GM12801 (cell line): ENCODE measurements around the gene CAPN5.

Source experiments
- TF ChIP-seq, protein P1 (sequence below): IDR thresholded peaks from one replicate; pipeline ENCODE4 v1.5.1; 2011; ENCODE audit warnings: control low read depth; ENCODE audit not compliant: insufficient read length; ENCODE audit errors: extremely low read depth

The CAPN5 gene

DNA sequence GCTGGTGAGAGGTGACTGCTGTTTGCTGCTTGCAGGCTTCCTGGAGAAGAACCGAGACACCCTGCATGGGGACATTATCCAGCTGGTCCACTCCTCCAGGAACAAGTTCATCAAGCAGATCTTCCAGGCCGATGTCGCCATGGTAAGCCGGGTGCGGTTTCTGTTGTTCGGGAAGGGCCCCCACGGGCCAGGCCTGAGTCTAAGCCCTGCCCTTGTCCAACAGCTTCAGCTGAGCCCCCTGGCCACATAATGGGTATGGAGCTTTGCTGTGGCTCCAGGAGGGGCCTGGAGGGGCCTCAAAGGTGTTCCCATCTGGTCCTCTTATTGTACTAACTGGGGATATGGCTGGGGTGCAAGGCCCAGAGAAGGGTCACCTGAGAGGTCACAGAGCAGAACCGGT is 99.2 kb downstream of the CAPN5 start:
- TF ChIP-seq, protein P1, sequence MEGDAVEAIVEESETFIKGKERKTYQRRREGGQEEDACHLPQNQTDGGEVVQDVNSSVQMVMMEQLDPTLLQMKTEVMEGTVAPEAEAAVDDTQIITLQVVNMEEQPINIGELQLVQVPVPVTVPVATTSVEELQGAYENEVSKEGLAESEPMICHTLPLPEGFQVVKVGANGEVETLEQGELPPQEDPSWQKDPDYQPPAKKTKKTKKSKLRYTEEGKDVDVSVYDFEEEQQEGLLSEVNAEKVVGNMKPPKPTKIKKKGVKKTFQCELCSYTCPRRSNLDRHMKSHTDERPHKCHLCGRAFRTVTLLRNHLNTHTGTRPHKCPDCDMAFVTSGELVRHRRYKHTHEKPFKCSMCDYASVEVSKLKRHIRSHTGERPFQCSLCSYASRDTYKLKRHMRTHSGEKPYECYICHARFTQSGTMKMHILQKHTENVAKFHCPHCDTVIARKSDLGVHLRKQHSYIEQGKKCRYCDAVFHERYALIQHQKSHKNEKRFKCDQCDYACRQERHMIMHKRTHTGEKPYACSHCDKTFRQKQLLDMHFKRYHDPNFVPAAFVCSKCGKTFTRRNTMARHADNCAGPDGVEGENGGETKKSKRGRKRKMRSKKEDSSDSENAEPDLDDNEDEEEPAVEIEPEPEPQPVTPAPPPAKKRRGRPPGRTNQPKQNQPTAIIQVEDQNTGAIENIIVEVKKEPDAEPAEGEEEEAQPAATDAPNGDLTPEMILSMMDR = no peak

DNA sequence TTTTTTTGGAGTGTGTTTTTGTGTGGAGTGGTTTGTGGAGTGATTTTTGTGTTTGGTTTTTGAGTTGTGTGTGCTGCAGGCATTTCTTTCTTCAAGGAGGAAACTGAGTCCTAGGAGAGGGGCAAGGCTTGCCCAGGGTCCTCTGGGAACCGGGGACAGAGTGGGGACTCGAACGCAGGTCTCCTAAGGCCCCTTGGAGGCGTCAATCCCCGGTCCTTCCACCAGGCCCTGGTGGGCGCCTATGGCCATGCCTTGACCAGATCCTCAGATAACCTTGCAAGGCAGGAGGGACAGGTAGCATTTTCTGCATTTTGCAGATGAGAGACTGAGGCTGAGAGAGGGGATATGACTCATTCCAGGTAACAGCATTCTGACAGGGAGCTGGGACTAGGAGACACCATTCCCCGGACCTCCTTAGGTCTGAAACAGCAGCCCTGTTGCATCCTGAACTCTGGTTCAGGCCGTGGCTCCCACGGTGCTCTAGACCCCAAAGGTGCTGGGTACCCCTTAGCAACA is 100.4 kb downstream of the CAPN5 start:
- TF ChIP-seq, protein P1 = no peak

DNA sequence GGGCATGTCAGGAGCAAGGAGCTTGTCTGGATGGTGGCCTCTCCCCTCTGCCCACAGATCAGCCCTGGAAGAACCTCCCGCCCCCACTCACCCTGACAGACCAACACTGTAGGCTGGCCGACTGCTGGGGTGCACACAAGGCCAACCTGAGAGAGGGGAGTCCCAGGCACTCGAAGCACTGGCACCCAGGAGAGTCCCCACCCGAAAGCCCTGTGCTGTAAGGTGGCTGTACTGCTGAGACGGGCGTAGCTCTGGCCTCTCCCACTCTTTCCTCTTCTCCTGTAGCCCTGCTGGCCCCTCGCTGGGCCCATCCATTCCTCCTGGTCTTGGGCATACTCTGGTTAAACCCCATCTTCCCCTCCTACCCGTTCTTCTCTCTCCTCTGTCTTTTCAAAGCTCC is 101.0 kb downstream of the CAPN5 start:
- TF ChIP-seq, protein P1 = no peak

DNA sequence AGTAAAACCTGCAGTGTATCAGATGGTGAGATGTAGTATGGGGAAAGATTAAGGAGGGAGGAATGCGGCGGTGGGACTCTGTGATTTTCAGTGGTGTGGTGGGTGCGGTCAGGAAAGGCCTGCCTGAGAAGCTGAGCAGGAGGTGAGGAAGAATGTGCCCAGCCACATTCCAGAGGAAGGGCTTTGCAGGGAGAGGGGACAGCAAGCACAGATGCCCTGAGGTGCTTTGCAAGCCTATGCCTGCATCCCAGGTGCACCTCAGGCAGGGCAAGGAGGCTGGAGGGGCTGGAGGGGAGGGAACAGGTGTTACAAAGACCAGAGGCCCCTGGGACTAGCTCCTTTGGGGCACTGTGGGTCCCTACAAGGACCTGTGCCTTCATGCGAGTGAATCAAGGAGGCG is 103.3 kb downstream of the CAPN5 start:
- TF ChIP-seq, protein P1 = no peak

DNA sequence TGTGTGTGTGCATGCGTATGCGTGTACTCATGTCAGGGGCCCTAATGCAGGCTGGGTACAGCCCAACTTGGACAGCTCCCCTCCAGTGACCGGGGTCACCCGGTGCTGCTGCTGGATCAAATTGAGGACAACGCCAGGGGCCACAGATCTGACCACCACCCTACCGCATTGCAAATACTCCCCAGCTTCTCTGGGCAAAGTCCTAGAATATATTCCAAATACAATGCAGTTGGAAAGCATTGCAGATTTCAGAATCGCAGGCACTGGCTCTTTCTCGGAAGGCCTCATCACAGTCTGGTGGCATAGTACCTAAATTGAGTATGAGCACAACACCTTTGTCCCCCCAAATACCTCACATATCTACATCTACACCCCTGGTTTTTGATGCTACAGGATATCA is 104.5 kb downstream of the CAPN5 start:
- TF ChIP-seq, protein P1 = no peak

DNA sequence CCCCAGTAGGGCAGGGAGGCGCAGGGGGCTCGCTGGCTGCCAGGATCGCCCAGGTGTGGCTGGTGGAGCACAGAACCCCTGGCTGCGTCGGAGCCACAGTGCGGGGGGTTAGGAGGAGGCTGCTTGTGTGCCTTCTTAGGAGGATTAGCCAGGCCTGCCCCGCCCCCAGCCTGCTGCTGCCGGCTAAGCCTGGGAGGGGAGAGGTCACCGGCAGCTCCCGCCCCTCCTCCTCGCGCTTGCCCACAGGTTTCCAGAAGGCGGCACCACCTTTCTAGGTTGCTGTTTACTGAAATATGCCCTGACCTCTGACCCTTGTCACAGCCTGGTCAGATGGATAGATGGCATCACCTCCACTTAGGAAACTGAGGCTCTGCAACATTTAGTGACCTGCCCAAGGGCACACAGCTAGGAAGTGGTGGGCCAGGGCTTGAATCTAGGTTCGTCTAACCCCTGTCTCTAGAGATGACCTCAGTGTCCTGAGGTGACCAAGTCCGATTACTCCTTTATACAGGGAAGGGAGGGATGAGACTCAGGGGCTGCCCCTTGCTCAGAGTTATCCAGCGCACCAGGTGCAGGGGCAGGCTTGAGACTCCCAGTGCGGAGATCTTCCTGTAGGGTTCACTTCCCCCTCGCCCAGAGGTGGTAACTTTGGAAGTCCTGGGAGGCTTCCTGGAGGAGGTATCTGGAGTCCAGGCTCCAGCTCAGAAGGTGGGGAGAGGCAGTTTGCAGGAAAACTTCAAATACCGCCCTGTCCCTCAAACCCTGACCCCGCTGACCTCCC is 105.3 kb downstream of the CAPN5 start:
- TF ChIP-seq, protein P1 = no peak

DNA sequence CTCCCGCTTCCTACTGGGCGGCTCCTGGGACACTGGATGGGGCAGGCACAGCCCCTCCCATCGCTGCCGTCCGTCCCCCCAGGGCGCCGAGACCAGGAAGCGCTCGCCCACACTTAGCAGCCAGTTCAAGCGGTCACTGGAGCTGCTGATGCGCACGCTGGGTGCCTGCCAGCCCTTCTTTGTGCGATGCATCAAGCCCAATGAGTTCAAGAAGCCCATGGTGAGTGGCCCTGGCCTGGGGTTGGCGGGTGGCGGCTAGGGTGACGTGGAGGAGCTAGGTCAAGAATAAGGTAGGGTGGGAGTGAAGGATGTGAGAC is 105.9 kb downstream of the CAPN5 start:
- TF ChIP-seq, protein P1 = no peak
